ENCODE results near the gene IGFLR1. TPM values are rescaled to one million over a fixed set of nuclear protein-coding genes. Genes with fewer than 3 reads are reported as not detected.

Gene IGFLR1
- total RNA-seq, 1 donor from 2014 or later = 3.1 TPM

GRCh38 chr19:35715355-35715809 lies 26.9 kb downstream of the IGFLR1 start:
- Mint-ChIP-seq H3K27me3 (ENCODE audit: unreplicated experiment) (no peaks in the 10 kb centered on the region), H3K4me1 (ENCODE audit: unreplicated experiment) (peaks cover 26% of the 10 kb centered on the region), H3K27ac (ENCODE audit: unreplicated experiment) (no peak overlapping the region), H3K9me3 (ENCODE audit: unreplicated experiment) (no peaks in the 10 kb centered on the region), H3K36me3 (ENCODE audit: unreplicated experiment) (peaks cover 2% of the 10 kb centered on the region), H3K4me3 (ENCODE audit: unreplicated experiment) (no peak overlapping the region)
- DNase-seq (ENCODE audit: extremely low spot score, unreplicated experiment) = no peak
- no peak for TF ChIP-seq CTCF (IDR thresholded peaks at IDR 0.05)

GRCh38 chr19:35714601-35715354 lies 27.5 kb downstream of the IGFLR1 start:
- no peak for TF ChIP-seq CTCF (IDR thresholded peaks at IDR 0.05)
- H3K27ac Mint-ChIP-seq (ENCODE audit: unreplicated experiment) = no peak overlapping the region
- no peaks in the 10 kb centered on the region for H3K27me3 Mint-ChIP-seq (ENCODE audit: unreplicated experiment)
- no peaks in the 10 kb centered on the region for H3K9me3 Mint-ChIP-seq (ENCODE audit: unreplicated experiment)
- no peaks in the 10 kb centered on the region for H3K36me3 Mint-ChIP-seq (ENCODE audit: unreplicated experiment)
- no peak for DNase-seq (ENCODE audit: extremely low spot score, unreplicated experiment)
- peak overlapping the region; percentile 38 for H3K4me3 Mint-ChIP-seq (ENCODE audit: unreplicated experiment)
- peaks cover 25% of the 10 kb centered on the region for H3K4me1 Mint-ChIP-seq (ENCODE audit: unreplicated experiment)

GRCh38 chr19:35713904-35714495 lies 28.3 kb downstream of the IGFLR1 start:
- Mint-ChIP-seq H3K27ac (ENCODE audit: unreplicated experiment) (no peak overlapping the region), H3K9me3 (ENCODE audit: unreplicated experiment) (no peaks in the 10 kb centered on the region), H3K27me3 (ENCODE audit: unreplicated experiment) (no peaks in the 10 kb centered on the region), H3K4me3 (ENCODE audit: unreplicated experiment) (no peak overlapping the region), H3K36me3 (ENCODE audit: unreplicated experiment) (no peaks in the 10 kb centered on the region), H3K4me1 (ENCODE audit: unreplicated experiment) (peaks cover 19% of the 10 kb centered on the region)
- DNase-seq (ENCODE audit: extremely low spot score, unreplicated experiment) = no peak
- no peak for TF ChIP-seq CTCF (IDR thresholded peaks at IDR 0.05)

GRCh38 chr19:35713506-35713850 lies 28.8 kb downstream of the IGFLR1 start:
- no peak overlapping the region for H3K4me3 Mint-ChIP-seq (ENCODE audit: unreplicated experiment)
- TF ChIP-seq CTCF (IDR thresholded peaks at IDR 0.05) = no peak

More at GRCh38 chr19:35713506-35713850, 28.8 kb downstream of the IGFLR1 start:
- Mint-ChIP-seq H3K4me1 (ENCODE audit: unreplicated experiment) (peaks cover 16% of the 10 kb centered on the region), H3K36me3 (ENCODE audit: unreplicated experiment) (no peaks in the 10 kb centered on the region), H3K9me3 (ENCODE audit: unreplicated experiment) (no peaks in the 10 kb centered on the region), H3K27ac (ENCODE audit: unreplicated experiment) (no peak overlapping the region), H3K27me3 (ENCODE audit: unreplicated experiment) (no peaks in the 10 kb centered on the region)
- DNase-seq (ENCODE audit: extremely low spot score, unreplicated experiment) = no peak

Data from osteocyte (in vitro differentiated cells).